Ovary (tissue), 9 donors: ENCODE results near the gene GABRB1. TPM values are rescaled to one million over a fixed set of nuclear protein-coding genes. Genes with fewer than 3 reads are reported as not detected.

Source experiments
- DNase-seq, 5 donors: peaks; one replicate each; pipeline ENCODE4 v3.0.0-alpha.2; 2019 to 2020
- H3K27ac ChIP-seq, 2 donors: fragments of 200-600 bp; one replicate each; pipeline versions ENCODE4 v1.5.1 to v1.8.0; 2019 to 2022
- H3K27me3 ChIP-seq: fragments of 200-600 bp; one replicate; pipeline ENCODE4 v1.8.0; 2022
- H3K36me3 ChIP-seq: fragments of 200-600 bp; sonication (generic); one replicate; pipeline ENCODE4 v1.5.1; 2019
- H3K4me1 ChIP-seq: one replicate; pipeline ENCODE4 v1.8.1; 2013; ENCODE audit warnings: mild to moderate bottlenecking, moderate library complexity; ENCODE audit not compliant: insufficient read depth
- H3K4me3 ChIP-seq: fragments of 200-600 bp; sonication (generic); one replicate; pipeline ENCODE4 v1.5.1; 2017
- H3K9me3 ChIP-seq, 2 donors: fragments of 200-600 bp in 1 of 2; sonication (generic) in 1 of 2; one replicate each; pipeline versions ENCODE4 v1.5.1 to v1.8.1; 2013 to 2019; ENCODE audit warnings: mild to moderate bottlenecking in 1 of 2, moderate library complexity in 1 of 2
- CTCF ChIP-seq, 3 donors: fragments of 450-650 bp in 2 of 3; fragments of 200-600 bp in 1 of 3; IDR thresholded peaks; one replicate each; pipeline versions ENCODE4 v1.5.1 to v1.8.0; 2016 to 2022; ENCODE audit warnings: antibody characterized with exemption in 3 of 3, mild to moderate bottlenecking in 1 of 3
- EP300 ChIP-seq: sonication (generic); formaldehyde crosslinking; IDR thresholded peaks from one replicate; pipeline ENCODE4 v1.6.1; 2017; ENCODE audit warnings: antibody characterized with exemption
- POLR2A ChIP-seq: fragments of 450-650 bp; IDR thresholded peaks from one replicate; pipeline ENCODE4 v1.6.1; 2017; ENCODE audit warnings: antibody characterized with exemption, mild to moderate bottlenecking, moderate library complexity
- WGBS, 3 donors: extraction: QIAGEN DNeasy Blood & Tissue Kit in 1 of 3; methylation state at CpG; one replicate each; pipeline versions ENCODE4 v1.1.5 to v1.1.7; 2013 to 2017; 5-methylcytosine and 5-hydroxymethylcytosine counted together
- intact Hi-C, 4 donors: fragments of 100-400 bp; cut with DNase I; formaldehyde crosslinking; loops; one replicate each; pipeline versions ENCODE4 v1.11.0 to v1.15.1; 2022 to 2023
- polyA plus RNA-seq, 2 donors: library from polyadenylated mRNA; stranded (reverse); fragments of 200-250 nt in 1 of 2; fragments of 350-450 nt in 1 of 2; fragmentation: Illumina TruSeq in 1 of 2; extraction: RNeasy Lipid Tissue Mini Kit (QIAGEN cat#74804) in 1 of 2; gene quantifications; one replicate each; pipeline ENCODE4 v1.2.3, GENCODE V29; 2013 to 2014
- total RNA-seq, 7 donors: library from RNA; depleted of rRNA in 2 of 7; stranded (reverse); fragments of >200 nt in 2 of 7; fragmentation: NEBNext Ultra II Directional in 3 of 7; extraction: Animal tissue kit (Norgen Biotek cat#: 25700) in 3 of 7; gene quantifications; one replicate each; pipeline versions ENCODE4 v1.1.0 to v1.2.4, GENCODE V29; 2016 to 2023
- donor health status: DM: no; HTN: no; CAD: no; lungs with moderate emphysema.
- donor health status: DM: no; HTN: no; CAD: no.
- donor health status: Bipolar disorder and iron deficiency.
- donor health status: DM: yes; HTN: yes; CAD: no.
- donor health status: DM: no; HTN: no; CAD: no.
- donor health status: DM: yes; HTN: yes; CAD: no.

GABRB1 gene
- total and polyA plus RNA-seq, 9 donors = 0.23 to 0.43 TPM; not detected in 7

DNA sequence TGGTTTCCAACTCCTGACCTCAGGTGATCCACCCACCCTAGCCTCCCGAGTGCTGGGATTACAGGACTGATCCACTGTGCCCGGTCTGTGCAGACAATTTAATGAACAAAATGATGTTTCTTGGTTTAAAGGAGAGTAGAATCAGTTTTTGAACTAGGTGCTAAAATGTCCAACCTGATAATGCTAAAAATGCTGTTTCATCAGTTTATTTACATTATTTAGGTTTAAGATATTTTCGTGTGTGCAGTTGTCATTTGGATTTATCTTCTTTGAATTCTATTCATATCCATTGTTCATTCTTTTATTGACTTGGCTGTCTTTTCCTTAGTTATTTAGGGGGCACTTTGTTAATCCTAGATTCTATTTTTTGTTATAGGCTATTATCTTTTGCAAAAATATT lies 18.0 kb upstream of the GABRB1 start:
- WGBS, 3 donors = 62 to 74% (median 67%) methylated on average over 3 of the region's 3 CpGs

DNA sequence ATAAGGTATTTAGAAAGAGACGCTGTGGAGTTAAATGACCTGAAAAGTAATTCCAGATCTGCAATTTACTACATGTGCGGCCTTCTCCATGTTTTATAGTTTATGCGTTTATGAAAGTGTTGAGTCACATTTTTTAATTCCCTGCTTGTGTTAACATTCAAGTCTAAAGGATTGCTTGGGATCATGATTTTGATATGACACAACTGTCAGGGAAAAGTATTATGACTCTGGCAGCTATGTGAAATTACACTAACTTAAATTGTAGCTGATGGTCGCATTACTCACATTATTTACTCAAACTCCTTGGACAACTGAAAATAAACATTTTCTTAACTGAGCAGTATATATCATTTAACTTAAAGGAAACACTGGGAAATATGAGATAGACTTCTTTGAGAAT lies 14.3 kb upstream of the GABRB1 start:
- 69 to 73% (median 72%) methylated on average over 4 of the region's 4 CpGs for WGBS, 3 donors
- Histone ChIP-seq H3K36me3 (no peaks in the 10 kb centered on the region), H3K27me3 (no peaks in the 10 kb centered on the region), H3K27ac (no peak overlapping the region), H3K9me3 (no peaks in the 10 kb centered on the region), H3K4me1 (no peaks in the 10 kb centered on the region), H3K4me3 (no peak overlapping the region)
- intact Hi-C loops = no loop called here
- no peak for DNase-seq
- TF ChIP-seq CTCF (IDR thresholded peaks at IDR 0.05) = no peak
- TF ChIP-seq EP300 = no peak
- TF ChIP-seq POLR2A = no peak

More for the DNA sequence above, 18.0 kb upstream of the GABRB1 start:
- Histone ChIP-seq H3K9me3 (no peaks in the 10 kb centered on the region), H3K4me1 (no peaks in the 10 kb centered on the region), H3K27ac (no peak overlapping the region), H3K4me3 (no peak overlapping the region), H3K27me3 (no peaks in the 10 kb centered on the region), H3K36me3 (no peaks in the 10 kb centered on the region)
- intact Hi-C loops = no loop called here
- DNase-seq = no peak
- TF ChIP-seq EP300 (no peak), CTCF (IDR thresholded peaks at IDR 0.05) (no peak), POLR2A (no peak)

GRCh38 chr4:47017494-47017893 lies 13.9 kb upstream of the GABRB1 start:
- Histone ChIP-seq H3K4me3 (no peak overlapping the region), H3K4me1 (no peaks in the 10 kb centered on the region), H3K36me3 (no peaks in the 10 kb centered on the region), H3K27me3 (no peaks in the 10 kb centered on the region), H3K27ac (no peak overlapping the region), H3K9me3 (no peaks in the 10 kb centered on the region)
- DNase-seq = no peak
- TF ChIP-seq POLR2A (no peak), EP300 (no peak), CTCF (IDR thresholded peaks at IDR 0.05) (no peak)
- 76 to 83% (median 76%) methylated on average over 1 of the region's 1 CpG for WGBS, 3 donors
- intact Hi-C loops = no loop called here

- no peak for DNase-seq
- 1 to 2% (median 1%) methylated on average over 18 to 19 of the region's 19 CpGs for WGBS, 3 donors
- H3K36me3 ChIP-seq = no peaks in the 10 kb centered on the region
- H3K27ac ChIP-seq = no peak overlapping the region
- TF ChIP-seq EP300 (no peak), CTCF (IDR thresholded peaks at IDR 0.05) (no peak), POLR2A (no peak)
- H3K27me3 ChIP-seq = no peaks in the 10 kb centered on the region
- peak overlapping the region; percentile 40 for H3K4me3 ChIP-seq
- no peaks in the 10 kb centered on the region for H3K9me3 ChIP-seq
- H3K4me1 ChIP-seq = peaks cover 4% of the 10 kb centered on the region
- intact Hi-C loops = no loop called here
Measured at GRCh38 chr4:47031751-47032404, 511 bp downstream of the GABRB1 start.
